HEK293 (cell line): ENCODE measurements around the gene SCRT2.

Source experiments
- CTCF ChIA-PET: fragments of 350-600 bp; formaldehyde crosslinking; extraction: SDS; loops from one replicate; lab custom pipeline; 2021; ENCODE audit warnings: antibody characterized with exemption; lab: Yijun Ruan, JAX
- POLR2A ChIA-PET: fragments of 300-600 bp; formaldehyde crosslinking; extraction: SDS; loops from one replicate; lab custom pipeline; 2020; ENCODE audit warnings: antibody characterized with exemption, inconsistent platforms; lab: Yijun Ruan, JAX
- H3K27ac ChIP-seq: fragments of 200-500 bp; sonication (Bioruptor generic); 2 replicates; pipeline ENCODE4 v1.5.1; 2014; ENCODE audit warnings: low read depth, low read length, control low read depth, inconsistent platforms; ENCODE audit errors: extremely low read depth
- H3K36me3 ChIP-seq, 2 experiments: fragments of 200-500 bp in 1 of 2; sonication (Bioruptor generic) in 1 of 2; 1 replicate in 1 of 2; 2 replicates in 1 of 2; pipeline ENCODE4 v1.5.1; 2014 to 2017; ENCODE audit warnings: inconsistent platforms in 2 of 2, low read length in 2 of 2; ENCODE audit not compliant: control insufficient read depth in 2 of 2, insufficient read depth in 1 of 2
- H3K4me1 ChIP-seq: fragments of 200-500 bp; sonication (Bioruptor generic); 2 replicates; pipeline ENCODE4 v1.5.1; 2014; ENCODE audit warnings: mild to moderate bottlenecking, low read length, inconsistent platforms; ENCODE audit not compliant: control insufficient read depth, insufficient read depth
- H3K4me3 ChIP-seq: 2 replicates; pipeline ENCODE4 v1.5.1; 2011; ENCODE audit warnings: low read depth, mild to moderate bottlenecking, control low read depth, low read length, moderate library complexity
- H3K9me3 ChIP-seq: fragments of 200-500 bp; sonication (Bioruptor generic); 2 replicates; pipeline ENCODE4 v1.5.1; 2014; ENCODE audit warnings: low read depth, low read length, inconsistent platforms; ENCODE audit not compliant: control insufficient read depth, insufficient read depth
- AEBP2 ChIP-seq: fragments of 450-650 bp; formaldehyde crosslinking; IDR thresholded peaks from 2 replicates; pipeline ENCODE4 v1.5.1; 2016; ENCODE audit warnings: missing biosample characterization, missing genetic modification characterization, borderline replicate concordance
- GLI4 ChIP-seq: fragments of 450-650 bp; formaldehyde crosslinking; IDR thresholded peaks from 2 replicates; pipeline ENCODE4 v1.5.1; 2016; ENCODE audit warnings: missing biosample characterization, missing genetic modification characterization
- KLF1 ChIP-seq: fragments of 450-650 bp; formaldehyde crosslinking; IDR thresholded peaks from 2 replicates; pipeline ENCODE4 v1.5.1; 2016; ENCODE audit warnings: missing biosample characterization, missing genetic modification characterization
- PRDM10 ChIP-seq: fragments of 450-650 bp; formaldehyde crosslinking; IDR thresholded peaks from 2 replicates; pipeline ENCODE4 v1.5.1; 2016; ENCODE audit warnings: missing biosample characterization, missing genetic modification characterization
- SALL2 ChIP-seq: fragments of 450-650 bp; formaldehyde crosslinking; IDR thresholded peaks from 2 replicates; pipeline ENCODE4 v1.5.0; 2017; ENCODE audit warnings: missing biosample characterization, mild to moderate bottlenecking, missing genetic modification characterization, borderline replicate concordance
- TSHZ1 ChIP-seq: fragments of 450-650 bp; formaldehyde crosslinking; IDR thresholded peaks from 2 replicates; pipeline ENCODE4 v1.5.1; 2016; ENCODE audit warnings: missing biosample characterization, missing genetic modification characterization, borderline replicate concordance
- ZBTB11 ChIP-seq: fragments of 450-650 bp; formaldehyde crosslinking; conservative IDR thresholded peaks from 2 replicates; pipeline ENCODE4 v1.5.1; 2016; ENCODE audit warnings: low read depth, missing biosample characterization, missing genetic modification characterization
- ZFP69B ChIP-seq: fragments of 450-650 bp; formaldehyde crosslinking; IDR thresholded peaks from 2 replicates; pipeline ENCODE4 v1.5.1; 2016; ENCODE audit warnings: missing biosample characterization, missing genetic modification characterization
- ZNF112 ChIP-seq: fragments of 450-650 bp; formaldehyde crosslinking; IDR thresholded peaks from 2 replicates; pipeline ENCODE4 v1.5.0; 2017; ENCODE audit warnings: missing biosample characterization, missing genetic modification characterization
- ZNF175 ChIP-seq: fragments of 450-650 bp; formaldehyde crosslinking; IDR thresholded peaks from 2 replicates; pipeline ENCODE4 v1.5.1; 2016; ENCODE audit warnings: missing biosample characterization, missing genetic modification characterization
- ZNF18 ChIP-seq: fragments of 450-650 bp; formaldehyde crosslinking; IDR thresholded peaks from 2 replicates; pipeline ENCODE4 v1.5.1; 2016; ENCODE audit warnings: missing biosample characterization, missing genetic modification characterization
- ZNF548 ChIP-seq: fragments of 450-650 bp; formaldehyde crosslinking; IDR thresholded peaks from 2 replicates; pipeline ENCODE4 v1.5.1; 2016; ENCODE audit warnings: missing biosample characterization, missing genetic modification characterization
- ZNF777 ChIP-seq: fragments of 450-650 bp; formaldehyde crosslinking; IDR thresholded peaks from 2 replicates; pipeline ENCODE4 v1.5.1; 2017; ENCODE audit warnings: missing biosample characterization, missing genetic modification characterization, borderline replicate concordance

The SCRT2 gene

GRCh38 chr20:651713-652614 lies 23.6 kb downstream of the SCRT2 start:
- Histone ChIP-seq H3K4me3 (peak overlapping the region; percentile 59), H3K36me3 (peaks cover 5 to 43% of the 10 kb centered on the region in 2 experiments; a peak in 2 of 3 replicates), H3K27ac (no peak overlapping the region; the same call in 1 of the 2 replicates), H3K9me3 (no peaks in the 10 kb centered on the region), H3K4me1 (no peaks in the 10 kb centered on the region)
- TF ChIP-seq ZNF777 (tag by site-specific recombination): no peak
- no peak for TF ChIP-seq AEBP2 (tag by site-specific recombination)
- 0 out of 2 replicates have a peak, but pooled peaks have one; percentile 13 for TF ChIP-seq KLF1 (tag by site-specific recombination)
- 0 out of 2 replicates have a peak, but pooled peaks have one; percentile 45 for TF ChIP-seq ZFP69B (tag by site-specific recombination)
- TF ChIP-seq TSHZ1 (tag by site-specific recombination): no peak
- TF ChIP-seq ZNF175 (tag by site-specific recombination): no peak
- no peak for TF ChIP-seq ZBTB11 (tag by site-specific recombination)
- 0 out of 2 replicates have a peak, but pooled peaks have one; percentile 36 for TF ChIP-seq ZNF18 (tag by site-specific recombination)
- no peak for TF ChIP-seq ZNF112
- no peak for TF ChIP-seq SALL2 (tag by site-specific recombination)
- no peak for TF ChIP-seq ZNF548
- POLR2A ChIA-PET: interaction anchor here (0.7 to 0.9 kb wide), 2 partner anchors 91 to 144 kb away, joined by 3 to 6 read pairs; no protein-coding TSS in a partner anchor
- CTCF ChIA-PET: interaction anchor here (0.6 to 3.1 kb wide), 14 partner anchors 9 to 304 kb away, joined by 3 to 15 read pairs (median 4); no protein-coding TSS in a partner anchor

- Histone ChIP-seq H3K9me3 (no peaks in the 10 kb centered on the region), H3K36me3 (peaks cover 5 to 45% of the 10 kb centered on the region in 2 experiments; a peak in 2 of 3 replicates), H3K4me3 (no peak overlapping the region), H3K27ac (no peak overlapping the region), H3K4me1 (no peaks in the 10 kb centered on the region)
- CTCF ChIA-PET: interaction anchor here (0.6 to 3.1 kb wide), 7 partner anchors 8 to 305 kb away, joined by 3 to 15 read pairs (median 6); no protein-coding TSS in a partner anchor
- POLR2A ChIA-PET: interaction anchor here (0.6 kb wide), 1 partner anchor 233 kb away, joined by 3 read pairs; no protein-coding TSS in a partner anchor
- TF ChIP-seq GLI4 (tag by site-specific recombination) (no peak), PRDM10 (tag by site-specific recombination) (peak; percentile 91)
These were observed 24.6 kb downstream of the SCRT2 start for GRCh38 chr20:650954-651353.
